CD4-positive, alpha-beta T cell treated with Interleukin-17A for 4 hours (primary cell): ENCODE data around the gene METTL9.
A peak's percentile ranks its signal among the peaks of the same experiment; 100 is the strongest.
"Not testable (repeated sequence)": the region's sequence is repeated elsewhere in the genome, so short reads cannot be mapped to it uniquely, and the experiment has no call there.

Experiments
- DNase-seq: peaks from one replicate; pipeline ENCODE4 v3.0.0-alpha.2; 2020; ENCODE audit warnings: mixed read lengths

Gene METTL9

DNA sequence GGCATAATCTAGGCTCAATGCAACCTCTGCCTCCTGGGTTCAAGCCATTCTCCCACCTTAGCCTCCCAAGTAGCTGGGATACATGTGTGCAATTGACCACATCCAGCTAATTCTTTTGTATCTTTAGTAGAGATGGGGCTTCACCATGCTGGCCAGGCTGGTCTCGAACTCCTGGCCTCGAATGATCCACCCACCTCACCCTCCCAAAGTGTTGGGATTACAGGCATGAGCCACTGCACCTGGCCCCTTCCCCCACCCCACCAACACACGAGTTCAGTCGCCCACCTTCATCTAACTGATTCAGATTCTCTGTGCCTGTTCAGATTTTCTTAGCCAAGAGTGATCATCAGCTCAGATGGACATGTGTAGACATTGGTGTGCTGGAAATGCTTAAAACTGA, 25.0 kb upstream of the METTL9 start:
- DNase-seq, result no peak

DNA sequence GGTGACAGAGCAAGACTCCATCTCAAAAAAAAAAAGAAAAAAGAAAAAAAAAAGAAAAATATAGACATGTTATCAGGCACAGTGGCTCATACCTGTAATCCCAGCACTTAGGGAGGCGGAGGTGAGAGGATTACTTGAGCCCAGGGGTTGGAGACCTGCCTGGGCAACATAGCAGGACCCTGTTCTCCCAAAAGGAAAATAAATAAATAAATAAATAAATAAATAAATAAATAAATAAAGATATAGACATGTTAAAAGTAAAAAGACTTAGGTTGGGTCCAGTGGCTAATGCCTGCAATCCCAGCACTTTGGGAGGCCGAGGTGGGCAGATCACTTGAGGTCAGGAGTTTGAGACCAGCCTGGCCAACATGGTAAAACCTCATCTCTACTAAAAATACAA, 23.1 kb upstream of the METTL9 start:
- DNase-seq, result not testable (repeated sequence)

DNA sequence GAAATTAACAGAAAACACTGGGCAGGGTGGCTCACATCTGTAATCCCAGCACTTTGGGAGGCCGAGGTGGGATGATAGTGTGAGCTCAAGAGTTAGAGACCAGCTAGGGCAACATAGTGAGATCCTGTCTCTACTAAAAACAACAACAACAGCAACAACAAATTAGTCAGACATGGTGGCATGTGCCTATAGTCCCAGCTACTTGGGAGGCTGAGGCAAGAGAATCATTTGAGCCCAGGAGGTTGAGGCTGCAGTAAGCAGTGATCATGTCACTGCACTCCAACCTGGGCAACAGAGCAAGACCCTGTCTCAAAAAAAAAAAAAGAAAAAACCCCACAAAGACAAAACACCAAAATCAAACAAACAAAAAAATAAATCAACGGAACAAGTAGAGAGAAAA, 21.9 kb upstream of the METTL9 start:
- not testable (repeated sequence) for DNase-seq

DNA sequence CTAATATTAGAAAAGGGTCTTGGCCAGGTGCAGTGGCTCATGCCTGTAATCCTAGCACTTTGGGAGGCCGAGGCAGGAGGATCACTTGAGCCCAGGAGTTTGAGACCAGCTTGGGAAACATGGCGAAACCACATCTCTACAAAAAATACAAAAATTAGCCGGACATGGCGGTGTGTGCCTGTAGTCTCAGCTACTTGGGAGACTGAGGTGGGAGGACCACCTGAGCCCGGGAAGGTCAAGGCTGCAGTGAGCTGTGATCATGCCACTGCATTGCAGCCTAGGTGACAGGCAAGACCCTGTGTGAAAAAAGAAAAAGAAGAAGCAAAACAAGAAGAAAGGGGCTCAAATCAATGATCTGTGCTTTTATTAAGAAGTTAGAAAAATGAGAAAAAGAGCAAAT, 21.1 kb upstream of the METTL9 start:
- DNase-seq, result not testable (repeated sequence)

DNA sequence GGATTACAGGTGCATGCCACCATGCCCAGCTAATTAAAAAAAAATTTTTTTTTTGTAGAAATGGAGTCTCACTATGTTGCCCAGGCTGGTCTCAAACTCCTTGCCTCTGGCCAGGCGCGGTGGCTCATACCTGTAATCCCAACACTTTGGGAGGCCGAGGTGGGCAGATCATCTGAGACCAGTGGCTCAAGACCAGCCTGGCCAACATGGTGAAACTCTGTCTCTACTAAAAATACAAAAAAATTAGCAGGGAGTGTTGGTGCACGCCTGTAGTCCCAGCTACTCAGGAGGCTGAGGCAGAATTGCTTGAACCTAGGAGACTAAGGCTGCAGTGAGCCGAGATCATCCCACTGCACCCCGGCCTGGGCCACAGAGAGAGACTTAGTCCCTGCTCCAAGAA, 19.2 kb upstream of the METTL9 start:
- DNase-seq, result not testable (repeated sequence)

DNA sequence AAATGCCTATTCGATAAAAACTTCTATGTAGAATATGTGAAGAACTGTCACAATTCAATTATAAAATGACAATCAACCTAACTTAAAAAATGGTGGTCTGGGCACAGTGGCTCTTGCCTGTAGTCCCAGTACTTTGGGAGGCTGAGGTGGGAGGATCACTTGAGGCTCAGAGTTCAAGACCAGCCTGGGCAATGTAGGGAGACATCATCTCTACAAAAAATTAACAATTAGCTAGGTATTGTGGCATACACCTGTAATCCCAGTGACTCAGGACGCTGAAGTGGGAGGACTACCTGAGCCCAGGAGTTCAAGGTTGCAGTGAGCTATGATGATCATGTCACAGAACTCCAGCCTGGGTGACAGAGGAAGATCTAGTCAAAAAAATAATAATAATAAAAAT, 18.6 kb upstream of the METTL9 start:
- DNase-seq, result no peak

DNA sequence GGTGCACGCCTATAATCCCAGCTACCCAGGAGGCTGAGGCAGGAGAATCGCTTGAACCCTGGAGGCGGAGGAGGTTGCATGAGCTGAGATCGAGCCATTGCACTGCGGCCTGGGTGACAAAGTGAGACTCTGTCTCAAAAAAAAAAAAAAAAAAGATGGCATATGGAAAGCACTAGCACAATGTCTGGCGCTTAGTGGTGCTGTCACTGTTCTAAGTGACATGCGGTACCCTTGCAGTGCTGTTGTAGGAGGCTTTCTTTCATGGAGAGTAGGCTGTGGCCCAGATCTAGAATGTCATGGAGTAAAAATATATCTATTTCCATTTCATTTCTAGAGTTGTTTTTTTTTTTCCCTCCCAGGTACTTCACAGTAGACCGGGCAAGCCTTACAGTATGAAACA, 14.6 kb upstream of the METTL9 start:
- no peak for DNase-seq

DNA sequence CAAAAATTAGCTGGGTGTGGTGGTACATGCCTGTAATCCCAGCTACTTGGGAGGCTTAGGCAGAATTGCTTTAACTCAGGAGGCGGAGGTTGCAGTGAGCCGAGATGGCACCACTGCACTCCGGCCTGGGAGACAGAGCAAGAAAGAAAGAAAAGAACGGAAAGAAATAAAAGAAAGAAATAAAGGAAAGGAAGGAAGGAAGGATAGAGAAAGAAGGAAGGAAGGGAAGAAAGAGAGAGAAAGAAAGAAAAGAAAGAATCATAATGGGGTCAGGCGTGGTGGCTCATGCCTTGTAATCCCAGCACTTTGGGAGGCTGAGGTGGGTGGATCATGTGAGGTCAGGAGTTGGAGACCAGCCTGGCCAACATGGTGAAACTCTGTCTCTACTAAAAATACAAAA, 10.8 kb upstream of the METTL9 start:
- not testable (repeated sequence) for DNase-seq

DNA sequence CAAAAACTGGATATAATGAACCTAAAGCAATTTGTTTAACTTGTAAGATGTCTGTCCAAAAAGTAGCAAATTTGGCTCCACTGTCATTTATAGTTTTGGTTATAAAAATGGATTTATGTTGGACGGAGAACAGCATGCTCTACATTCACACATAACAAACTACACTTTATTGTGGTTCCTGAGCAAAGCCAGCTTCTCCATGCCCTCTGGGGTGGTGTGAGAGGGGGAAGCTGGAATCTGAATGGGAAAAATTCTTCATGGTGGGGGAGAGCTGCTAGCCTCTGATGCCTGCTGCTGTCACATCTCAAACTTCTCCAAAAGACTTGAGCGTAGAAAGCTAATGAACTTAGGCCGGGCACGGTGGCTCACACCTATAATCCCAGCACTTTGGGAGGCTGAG, 9.8 kb upstream of the METTL9 start:
- DNase-seq, result no peak

DNA sequence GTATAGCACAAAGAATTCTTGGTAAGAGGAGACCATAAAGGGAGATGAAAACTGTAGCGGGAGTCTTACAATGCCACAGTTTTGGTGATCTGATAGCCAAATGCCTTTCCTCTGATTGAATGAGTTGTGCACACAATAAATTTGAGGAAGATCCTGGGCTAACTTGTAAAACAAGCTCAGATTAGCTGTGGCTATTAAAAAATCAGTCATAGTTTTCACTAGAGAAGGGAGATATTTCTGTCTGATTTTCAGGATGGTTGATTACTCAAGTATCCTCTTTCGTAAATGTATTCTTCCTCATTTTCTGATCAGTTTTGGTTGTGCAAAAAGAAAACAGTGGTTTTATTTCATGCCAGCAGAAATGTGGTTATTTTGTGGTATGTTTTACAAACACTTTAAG, 9.1 kb upstream of the METTL9 start:
- DNase-seq, result no peak

DNA sequence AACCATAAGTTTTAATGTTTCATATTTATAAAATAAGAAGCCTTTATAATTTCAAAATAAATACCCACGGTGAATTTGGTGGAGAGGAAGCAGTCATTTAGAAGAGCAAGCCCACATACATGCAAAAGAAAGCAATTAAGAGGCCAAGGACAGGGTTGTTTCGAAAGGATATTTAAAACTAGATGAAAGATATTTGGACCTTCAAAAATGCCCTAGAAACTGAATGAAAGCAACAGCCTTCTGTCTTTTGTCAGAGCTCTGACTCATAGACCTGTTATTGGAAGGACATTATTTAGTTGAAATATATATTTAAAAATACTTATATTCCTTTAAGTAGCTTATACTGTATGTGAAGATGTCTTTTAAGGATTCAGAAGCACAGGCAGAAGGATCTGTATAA, 8.6 kb upstream of the METTL9 start:
- no peak for DNase-seq

DNA sequence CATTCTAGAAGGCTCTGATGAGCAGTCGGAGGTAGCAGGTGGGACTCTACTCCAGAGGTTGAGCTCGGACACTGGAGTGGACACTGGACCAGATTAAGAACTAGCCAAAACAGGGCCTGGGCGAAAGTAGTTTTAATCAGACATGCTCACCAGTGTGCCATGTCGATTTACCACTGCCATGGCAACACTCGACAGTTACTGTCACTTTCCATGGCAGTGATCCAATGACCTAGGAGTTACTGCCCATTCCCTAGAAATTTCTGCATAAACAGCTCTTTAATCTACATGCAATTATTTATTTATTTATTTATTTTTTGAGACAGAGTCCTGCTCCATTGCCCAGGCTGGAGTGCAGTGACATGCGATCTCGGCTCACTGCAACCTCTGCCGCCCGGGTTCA, 7.2 kb upstream of the METTL9 start:
- DNase-seq, result no peak

DNA sequence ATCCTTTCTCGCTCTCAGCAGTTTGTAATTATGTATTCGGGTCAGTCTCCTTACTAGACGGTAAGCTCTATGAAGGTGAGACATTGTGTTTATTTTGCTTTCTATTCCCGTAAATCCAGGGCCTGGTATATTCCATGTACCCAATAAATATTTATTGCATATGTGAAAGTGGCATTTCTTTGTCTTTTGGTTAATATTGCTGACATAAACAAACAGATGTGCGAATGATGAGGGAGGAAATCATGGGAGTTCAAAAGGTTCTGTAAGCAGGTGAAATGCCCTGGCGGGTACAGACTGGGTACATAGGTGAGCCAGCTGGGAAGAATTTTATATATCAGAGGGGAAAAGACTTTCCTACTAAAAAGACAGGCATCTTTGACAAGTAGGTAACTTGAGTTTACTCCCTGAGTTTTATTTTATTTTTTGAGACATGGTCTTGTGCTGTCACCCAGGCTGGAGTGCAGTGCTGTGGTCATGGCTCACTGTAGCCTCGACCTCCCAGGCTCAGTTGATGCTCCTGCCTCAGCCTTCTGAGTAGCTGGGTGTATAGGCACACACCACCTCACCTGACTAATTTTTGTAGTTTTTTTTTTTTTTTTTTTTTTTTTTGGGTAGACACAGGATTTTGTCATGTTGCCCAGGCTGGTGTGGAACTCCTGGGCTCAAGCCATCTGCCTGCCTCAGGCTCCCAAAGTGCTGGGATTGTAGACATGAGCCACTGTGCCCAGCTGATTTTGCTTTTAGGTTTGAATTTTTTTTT, 5.7 kb upstream of the METTL9 start:
- DNase-seq, result no peak

DNA sequence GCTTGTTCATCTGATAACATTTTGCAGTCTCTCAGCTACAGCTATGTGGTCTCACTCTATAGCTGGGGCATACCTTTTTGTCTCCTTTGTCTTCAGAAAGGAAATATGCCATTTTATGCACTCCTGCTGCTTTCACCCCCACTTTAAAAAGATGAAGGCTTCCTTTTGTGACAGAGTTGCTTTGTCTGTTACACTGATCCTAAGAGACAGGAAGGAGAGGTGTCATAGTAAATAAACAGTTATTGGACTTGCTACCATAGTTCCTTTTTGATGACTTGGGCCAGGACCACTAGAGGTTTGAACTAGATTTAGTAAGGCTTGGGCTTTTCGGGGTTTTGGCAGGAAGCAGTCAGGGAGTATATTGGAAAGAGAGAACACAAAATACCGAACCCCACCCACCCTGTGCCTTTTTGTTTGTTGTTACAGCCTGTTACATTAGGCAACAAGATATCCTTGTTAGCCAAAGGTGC, 1.8 kb upstream of the METTL9 start:
- DNase-seq, result no peak

DNA sequence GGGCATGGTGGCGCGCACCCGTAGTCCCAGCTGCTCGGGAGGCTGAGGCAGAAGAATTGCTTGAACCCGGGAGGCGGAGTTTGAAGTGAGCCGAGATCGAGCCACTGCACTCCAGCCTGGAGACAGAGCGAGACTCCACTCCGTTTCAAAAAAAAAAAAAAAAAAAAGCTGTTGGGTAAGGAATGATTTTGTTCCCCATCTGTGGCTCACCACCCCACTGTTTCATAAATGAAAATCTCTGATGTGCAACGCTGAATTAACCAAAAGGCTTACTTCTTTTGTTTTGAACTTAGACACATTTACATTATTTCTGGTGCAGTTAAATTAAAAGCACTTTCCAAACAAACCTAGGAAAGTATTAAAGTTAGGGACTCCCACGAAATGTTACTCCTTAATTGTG, 1.2 kb upstream of the METTL9 start:
- no peak for DNase-seq

DNA sequence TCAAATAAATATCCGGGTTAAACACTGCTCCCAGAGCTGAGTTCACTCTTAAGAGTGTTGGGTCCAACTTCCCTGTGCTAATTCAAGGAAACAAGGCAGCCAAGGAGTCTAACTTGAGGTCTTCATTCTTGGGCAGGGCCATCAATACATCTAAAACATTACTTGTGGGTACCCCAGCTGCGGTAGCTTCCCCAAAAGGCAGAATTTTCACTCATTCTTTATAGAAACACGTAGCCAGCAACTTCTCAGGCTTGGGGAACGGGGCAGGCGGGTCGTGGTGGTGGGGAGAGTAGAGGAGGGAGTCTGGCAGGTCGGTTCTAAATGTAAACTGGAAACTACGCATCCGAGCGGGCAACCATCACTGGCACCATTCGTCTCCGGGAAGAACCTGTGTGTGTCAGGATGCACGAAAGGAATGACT, 666 bp upstream of the METTL9 start:
- DNase-seq, result peak; percentile 47

DNA sequence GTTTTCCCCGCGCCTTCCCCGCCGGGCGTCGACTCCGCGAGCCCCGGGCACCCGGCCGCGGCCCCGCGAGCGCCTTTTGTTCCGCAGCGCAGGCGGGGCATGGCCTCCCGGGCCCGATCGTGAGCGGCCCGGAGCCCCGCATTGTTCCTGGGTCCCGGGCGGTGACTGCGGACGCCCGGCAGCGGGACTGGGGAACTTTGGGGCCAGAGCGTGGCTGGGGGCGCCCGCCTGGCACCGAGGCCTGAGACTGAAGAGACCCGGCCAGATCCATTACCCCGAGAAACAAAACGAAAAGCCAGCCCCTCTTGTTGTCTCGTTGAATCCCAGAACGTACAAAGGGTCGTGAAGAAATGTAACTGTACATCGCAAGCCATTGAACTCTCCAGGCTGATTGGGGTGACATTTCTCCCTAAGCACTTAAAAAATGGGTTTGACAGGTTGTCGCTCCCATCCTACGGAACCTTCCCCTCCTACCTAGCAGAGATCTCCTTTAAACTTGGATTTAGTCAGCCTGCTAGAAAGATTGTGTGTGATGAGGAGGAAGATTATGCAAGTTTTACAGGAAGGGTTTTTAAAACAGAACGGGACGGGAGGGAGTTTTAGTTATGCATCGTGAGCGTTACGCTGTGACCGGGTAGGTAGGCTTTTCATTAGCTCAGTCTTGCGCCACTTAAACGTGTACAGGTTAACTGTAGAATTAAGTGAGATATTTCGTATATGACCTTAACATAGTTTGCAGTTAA, 825 bp downstream of the METTL9 start:
- peak; percentile 45 for DNase-seq

DNA sequence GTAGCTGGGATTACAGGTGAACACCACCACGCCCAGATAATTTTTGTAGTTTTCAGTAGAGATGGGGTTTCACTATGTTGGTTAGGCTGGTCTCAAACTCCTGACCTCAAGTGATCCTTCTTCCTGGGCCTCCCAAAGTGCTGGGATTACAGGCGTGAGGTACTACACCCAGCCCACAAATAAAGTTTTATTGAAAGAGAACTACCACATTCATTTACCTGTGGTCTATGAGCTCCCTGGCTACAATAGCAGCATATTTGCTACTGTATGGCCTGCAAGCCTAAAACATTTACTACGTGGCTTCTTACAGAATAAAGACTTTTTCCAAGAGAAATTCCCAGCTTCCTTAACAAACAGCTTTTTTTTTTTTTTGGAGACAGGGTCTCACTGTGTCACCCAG, 3.4 kb downstream of the METTL9 start:
- DNase-seq, result no peak

DNA sequence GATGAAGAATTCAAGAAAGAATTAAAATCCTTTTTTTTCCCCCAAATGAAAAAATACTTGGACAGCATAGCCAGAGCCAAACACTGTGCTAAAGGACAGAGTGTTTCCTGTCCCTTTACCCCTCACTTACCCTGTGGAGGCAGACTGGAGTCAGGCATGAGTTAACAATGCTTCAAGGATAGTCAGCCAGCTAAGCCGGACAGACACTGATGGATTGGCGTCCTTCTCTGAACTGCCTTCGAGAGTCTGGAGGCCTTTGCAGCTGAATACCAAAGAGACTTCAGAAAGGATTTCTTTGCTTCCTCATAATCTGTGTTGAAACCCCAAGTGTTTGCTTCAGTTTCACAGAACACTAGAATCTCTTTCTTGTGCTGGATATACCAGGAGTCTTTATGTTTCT, 4.6 kb downstream of the METTL9 start:
- no peak for DNase-seq

DNA sequence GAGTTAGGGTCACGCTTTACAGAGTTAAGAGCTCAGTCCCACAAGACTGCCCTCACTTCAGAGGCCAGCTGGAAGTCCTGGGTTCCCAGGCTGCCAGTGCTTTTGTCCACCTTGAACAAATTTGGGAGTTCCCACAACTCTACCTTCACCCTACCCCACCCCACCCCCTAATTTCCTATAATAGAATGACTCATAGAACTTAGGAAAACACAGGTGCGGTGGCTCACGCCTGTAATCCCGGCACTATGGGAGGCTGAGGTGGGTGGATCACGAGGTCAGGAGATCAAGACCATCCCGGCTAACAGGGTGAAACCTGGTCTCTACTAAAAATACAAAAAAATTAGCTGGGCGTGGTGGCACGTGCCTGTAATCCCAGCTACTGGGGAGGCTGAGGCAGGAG, 6.5 kb downstream of the METTL9 start:
- not testable (repeated sequence) for DNase-seq

DNA sequence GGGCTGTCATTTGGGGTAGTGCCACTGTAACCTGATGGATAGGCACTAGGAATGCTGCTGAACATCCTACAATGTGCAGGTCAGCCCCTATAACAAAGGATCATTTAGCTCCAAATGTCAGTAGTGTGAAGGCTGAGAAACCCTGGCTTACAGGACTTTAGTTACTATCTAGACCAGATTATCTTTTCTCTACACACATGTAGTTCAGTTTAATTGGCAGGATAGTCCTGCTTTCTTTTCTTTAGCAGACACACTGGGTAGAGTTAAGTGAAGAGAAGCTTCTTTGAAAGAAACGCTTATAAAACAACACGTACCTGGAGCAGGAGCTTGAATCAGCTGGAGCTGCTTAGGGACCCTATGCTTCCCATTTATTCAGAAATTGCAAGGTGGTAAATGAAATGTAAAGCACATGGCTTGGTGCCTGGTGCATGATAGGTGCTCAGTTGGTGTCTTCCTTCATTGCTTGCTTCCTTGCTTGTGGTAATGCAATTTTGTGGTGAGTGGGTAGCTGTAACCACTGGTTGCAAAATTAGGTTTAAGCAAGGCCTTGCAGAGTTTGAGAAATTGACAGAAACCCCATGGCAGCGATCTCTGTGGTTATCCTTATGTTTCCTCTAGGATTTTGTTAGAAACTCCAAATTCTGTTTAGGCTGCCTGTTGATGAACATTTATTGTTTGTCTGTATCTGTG, 9.4 kb downstream of the METTL9 start:
- DNase-seq, result no peak

DNA sequence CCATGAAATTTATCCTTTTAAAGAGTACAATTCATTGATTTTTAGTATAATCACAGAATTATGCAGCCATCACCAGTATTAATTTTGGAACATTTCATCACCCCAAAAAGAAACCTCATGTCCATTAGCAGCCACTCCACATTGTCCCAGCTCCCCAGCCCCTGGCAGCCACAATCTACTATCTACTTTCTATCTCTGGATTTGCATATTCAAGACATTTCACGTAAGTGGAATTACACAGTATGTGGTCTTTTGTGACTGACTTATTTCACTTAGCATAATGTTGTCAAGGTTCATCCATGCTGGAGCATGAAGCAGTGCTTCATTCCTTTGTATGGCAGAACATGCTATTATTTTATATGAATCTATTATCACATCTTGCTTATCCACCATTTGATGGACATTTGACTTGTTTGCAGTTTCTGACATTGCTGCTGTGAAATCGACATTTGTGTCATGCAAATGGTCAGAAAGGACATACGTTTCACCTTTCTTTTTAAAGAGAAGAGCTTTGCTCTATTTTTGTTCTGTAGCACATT, 10.7 kb downstream of the METTL9 start:
- no peak for DNase-seq

DNA sequence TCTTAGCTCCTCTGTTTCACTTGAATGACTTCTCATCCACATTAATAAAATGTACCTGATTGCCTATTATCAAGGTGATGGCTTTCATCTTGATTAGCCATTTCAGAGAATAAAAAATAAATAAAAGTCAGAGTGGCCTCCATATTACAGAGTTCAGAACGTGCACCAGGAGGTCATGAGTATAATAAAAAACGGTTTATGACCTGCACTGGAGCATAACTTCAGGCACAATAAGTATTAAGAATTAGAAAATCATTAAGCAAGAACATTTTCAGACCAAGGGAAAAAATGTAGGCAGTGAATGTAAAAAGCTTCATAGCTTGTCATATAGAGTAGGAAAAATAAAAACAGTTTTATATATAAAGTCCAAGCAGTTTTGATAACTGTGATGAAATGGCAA, 11.4 kb downstream of the METTL9 start:
- DNase-seq, result no peak

DNA sequence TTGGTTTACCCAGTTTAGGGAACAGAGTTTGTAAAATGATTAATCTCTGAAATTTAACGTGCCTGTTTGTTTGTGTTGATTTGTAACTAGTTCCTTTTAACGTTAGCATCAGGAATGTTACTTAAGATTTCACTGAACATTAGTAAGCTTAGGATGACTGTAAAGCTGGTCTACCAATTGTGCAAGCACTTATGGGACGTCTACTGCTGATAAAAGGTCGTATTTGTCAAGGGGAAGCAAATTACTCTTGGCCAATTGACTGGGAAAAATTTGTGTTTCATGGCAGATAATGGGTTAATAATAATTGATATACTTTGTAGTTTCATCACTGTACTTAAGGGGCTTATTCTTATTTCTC, 11.8 kb downstream of the METTL9 start:
- no peak for DNase-seq
